ENCODE results near the gene REG1B.

The REG1B gene, protein sequence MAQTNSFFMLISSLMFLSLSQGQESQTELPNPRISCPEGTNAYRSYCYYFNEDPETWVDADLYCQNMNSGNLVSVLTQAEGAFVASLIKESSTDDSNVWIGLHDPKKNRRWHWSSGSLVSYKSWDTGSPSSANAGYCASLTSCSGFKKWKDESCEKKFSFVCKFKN

DNA sequence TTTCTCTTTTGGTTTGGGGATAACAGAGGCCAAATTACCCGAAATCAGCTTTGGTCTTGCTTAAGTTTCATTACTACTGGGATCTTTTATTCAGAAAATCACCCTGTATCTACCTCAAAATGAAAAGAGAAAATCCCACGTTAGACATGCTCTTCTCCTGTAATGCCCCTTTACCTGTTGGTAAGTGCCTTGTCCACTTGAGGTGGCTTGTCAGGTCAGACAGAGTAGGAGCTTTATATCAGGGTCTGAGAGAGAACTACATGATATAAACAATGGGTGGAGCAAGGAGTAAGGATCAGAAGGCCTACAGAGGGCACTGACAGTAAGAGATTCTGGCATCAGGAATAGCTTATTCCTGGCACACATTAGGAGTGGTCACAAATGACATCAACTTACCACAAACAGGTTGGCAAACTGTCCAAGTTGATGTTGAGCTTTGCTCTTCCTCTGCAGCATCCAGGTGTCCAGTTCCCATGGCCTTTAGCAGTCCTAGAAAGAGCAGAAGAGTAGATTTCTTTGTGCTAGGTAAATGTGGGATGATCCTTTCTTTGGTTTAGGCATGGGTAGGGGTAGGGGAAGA lies at the start of gene REG1B:
Gene REG1B, minus strand, starts transcription at position 209 of the 580 bp plus-strand sequence. CDS start 381 bp downstream, outside the sequence.
- no peak for DNase-seq

DNA sequence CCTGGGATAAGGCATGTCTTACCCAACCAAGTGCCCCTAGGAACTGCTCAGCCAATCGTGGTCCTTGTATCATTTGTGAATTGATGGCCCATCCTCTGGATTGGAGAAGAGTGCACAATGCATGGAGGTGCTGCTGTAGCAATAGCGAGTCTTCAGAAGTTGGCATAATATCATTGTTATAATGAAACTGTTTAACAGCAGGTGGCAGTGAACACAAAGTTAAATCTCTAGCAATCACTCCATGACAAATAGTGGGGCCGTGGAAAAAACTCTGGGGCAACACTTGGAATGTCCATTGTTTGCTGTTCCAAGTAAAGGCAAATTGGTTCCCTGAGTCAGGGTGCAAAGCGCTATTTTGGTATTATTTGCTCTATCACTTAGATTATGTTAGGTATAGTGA lies 43.9 kb upstream of the REG1B start:
- DNase-seq: no peak

DNA sequence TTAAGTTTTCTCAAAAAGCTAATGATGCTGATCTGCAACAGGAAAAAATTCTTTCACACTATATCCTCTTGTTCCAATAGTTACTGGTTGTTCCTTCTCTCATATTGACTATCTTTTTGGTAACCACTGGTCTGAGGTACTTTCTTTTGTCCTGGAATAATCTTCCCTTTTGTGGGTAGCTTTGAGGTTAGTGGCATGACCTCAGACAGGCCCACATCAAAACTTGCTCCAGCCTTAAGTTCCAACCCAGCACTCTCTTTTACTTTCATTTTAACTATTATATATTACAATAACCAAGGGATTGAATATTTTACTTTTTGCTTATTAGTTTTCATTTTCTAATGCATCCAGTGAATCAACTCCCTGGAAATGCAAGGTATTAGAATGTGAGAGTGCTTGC lies 42.0 kb upstream of the REG1B start:
- no peak for DNase-seq

DNA sequence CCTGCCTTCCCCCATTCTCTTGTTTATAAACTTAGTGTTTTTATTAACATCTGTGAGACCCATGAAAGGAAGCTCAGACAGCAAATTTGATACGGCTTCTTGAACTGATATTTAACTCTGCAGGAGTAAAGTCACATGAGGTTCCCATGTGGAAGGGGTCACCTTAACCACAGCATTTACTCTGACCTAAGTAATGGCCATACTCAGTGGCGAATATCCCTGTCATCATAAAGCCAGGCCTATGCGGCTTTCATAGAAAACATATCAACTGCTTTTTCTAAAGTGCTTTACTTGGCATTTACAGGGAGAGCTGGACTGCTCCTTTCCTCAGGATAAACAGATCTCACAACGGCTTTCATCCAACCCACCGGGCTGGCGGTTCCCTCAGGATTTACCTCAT lies 41.5 kb upstream of the REG1B start:
- no peak for DNase-seq

DNA sequence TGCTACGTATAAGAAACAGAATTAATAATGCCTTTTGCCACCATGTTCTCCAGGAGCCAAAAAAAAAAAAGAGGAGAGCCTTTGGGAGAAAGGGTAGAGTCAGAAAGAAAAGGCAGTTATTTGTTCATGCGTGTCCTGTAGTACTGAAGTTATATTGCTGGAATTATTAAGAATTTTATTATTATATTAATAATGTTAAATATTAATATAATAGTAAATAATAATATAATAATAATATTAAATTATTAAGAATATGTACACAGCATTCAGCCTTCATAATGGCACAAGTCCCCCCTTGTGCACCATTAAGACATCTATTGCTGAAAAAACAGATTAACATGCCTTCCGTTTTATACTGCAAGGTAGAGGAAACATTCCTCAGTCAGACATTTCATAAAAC lies 40.6 kb upstream of the REG1B start:
- DNase-seq: no peak

DNA sequence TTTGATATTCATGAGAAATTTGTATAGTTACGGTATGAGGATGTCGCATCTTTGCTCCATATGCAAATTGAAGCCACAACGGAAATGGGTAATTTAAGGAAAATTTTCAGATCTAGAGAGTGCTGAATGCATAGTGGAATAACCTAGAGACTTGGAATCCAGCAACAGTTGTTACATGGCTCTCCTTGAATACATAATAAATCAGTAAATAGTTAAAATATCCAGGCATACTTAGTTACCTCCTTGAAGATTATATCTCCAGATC lies 37.9 kb upstream of the REG1B start:
- DNase-seq: no peak

DNA sequence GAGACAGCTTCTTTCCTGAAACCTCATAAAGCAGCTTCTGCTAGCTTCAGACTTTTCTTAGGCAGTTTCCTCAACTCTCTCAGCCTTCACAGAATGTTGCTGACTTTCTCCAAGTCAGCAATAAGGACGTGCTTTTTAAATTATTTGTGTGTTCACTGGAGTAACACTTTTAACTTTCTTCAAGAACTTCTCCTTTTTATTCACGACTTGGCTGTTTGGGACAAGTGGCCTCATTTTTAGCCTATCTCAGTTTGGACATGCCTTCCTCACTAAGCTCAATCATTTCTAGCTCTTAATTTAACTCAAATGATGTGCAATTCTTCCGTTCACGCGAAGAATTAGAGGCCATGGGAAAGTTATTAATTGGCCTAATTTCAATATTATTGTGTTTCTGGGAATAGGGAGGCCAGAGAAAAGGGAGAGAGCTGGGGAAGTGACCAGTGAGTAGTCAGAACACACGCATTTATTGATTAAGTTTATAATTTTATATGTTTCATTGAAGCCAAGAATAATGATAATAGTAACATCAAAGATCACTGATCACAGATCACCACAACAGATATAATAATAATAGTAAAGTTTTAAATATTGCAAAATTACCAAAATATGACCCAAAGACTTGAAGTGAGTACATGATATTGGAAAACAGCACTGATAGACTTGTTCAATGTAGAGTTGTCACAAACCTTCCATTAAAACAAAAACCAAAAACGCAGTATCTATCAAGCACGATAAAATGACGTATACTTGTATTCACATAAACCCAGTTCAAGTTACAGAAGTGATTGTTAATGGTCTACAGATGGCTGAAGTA lies 37.3 kb upstream of the REG1B start:
- no peak for DNase-seq

DNA sequence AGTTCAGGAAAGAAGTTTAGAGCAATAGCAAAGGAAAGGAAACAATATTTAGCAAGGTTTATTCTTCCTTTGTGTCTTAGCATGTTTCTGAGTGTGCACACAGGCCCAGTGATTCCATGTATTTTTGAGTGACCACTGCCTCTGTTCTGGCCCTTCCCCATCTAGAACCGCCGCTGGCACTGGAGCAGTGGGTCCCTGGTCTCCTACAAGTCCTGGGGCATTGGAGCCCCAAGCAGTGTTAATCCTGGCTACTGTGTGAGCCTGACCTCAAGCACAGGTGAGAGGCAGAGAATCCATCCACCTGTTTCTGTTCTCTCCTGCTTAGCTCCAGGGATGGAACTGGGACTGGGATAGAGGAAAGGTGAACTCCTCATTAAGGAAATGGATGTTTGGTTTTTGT lies 34.9 kb upstream of the REG1B start:
- no peak for DNase-seq

DNA sequence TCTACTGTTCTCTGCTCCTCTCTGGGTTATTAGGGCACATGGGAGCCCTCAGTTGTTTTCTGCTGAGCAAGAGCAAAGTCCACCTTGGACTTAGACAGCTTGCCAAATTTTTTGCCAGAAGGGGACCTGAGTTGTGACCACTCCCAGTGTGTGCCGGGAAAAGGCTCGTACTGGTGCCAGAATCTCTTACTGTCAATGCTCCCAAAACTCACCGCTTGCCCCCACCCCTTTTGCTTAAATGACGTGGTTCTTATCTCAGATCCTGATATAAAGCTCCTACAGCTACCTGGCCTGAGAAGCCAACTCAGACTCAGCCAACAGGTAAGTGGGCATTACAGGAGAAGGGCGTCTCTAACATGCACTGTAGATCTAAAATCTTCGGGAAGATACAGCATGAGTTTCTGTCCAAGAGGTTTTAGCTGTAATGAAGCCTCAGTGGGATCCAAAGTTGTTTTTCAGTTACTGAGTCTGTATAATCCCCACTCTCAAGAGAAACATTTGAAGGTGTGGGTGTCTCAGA lies 32.5 kb upstream of the REG1B start, which contains the start of gene REG1A:
Gene REG1A, plus strand, starts transcription at position 295 of the 520 bp plus-strand sequence. CDS start 374 bp downstream, outside the sequence.
- no peak for DNase-seq

DNA sequence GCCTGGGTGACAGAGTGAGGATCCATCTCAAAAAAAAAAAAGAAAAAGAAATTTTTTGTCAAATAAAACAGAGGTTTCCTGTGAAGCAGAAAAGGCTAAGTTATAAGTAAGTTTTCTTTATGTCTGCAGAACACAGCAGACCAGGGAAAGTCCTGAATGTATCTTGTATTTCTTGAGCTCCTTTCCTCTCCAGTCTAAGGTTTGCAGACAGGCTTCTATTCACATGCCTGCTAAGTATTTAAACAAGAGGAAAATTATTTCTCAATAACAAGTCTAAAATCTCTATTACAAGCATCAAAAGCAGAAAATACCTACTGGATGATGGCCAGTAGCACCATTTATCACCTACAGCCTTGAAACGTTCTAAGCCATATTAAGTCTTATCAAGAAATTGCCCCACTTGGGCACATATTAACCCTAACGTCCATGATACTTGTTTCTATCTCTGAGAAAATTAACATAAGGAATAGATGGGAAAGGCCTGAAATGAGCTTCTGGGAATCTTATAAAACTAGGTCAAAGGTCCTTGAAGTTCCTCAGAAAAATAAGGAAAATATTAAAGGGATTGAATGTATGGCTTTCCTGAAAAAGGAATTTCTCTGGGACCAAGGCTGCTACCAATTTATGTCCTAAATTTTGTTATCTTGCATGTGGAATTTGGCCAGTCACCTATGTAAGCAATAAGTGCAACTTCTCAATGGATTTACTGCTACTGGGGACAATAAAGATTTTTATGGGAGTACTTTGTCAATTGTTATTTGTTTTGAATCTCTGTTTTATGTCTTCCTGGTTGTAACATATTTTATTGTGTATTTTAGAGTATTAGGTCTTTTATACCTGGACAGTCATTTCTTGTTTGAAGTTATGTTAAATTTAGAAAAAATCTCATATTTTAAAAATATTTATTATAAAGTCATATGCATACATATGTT lies 29.5 kb upstream of the REG1B start:
- no peak for DNase-seq

DNA sequence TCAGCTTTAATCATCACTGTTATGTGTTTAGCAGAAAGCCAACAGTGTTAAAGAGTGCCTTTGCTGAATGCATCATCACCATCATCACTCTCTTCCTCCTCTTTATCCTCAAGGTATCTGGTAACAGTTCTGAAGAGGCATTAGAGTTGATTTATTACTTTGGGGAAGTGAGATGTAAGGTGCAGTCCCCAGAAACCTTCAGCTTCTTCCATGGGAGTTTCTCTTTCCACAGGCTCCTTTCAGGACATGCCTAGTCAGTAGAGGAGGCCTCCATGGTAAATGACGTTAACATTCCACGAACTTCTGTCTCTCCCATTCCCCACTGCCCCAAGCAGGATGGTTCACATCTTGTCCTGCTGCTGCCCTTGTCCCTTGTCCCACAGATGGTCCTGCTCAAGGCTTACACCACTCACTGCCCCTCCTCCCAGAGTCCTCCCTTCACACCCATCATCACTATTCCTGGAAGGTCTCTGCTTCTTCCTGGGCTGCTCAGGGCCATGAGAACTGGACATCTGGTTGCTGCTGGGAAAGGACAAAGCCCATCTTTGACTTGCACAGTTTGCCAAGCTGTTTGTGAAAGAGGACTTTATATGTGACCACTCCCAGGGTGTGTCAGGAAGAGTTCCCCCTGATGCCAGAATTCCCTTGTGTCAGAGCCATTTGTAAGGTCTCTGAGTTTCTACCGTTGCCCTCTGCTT lies 27.2 kb upstream of the REG1B start:
- no peak for DNase-seq

DNA sequence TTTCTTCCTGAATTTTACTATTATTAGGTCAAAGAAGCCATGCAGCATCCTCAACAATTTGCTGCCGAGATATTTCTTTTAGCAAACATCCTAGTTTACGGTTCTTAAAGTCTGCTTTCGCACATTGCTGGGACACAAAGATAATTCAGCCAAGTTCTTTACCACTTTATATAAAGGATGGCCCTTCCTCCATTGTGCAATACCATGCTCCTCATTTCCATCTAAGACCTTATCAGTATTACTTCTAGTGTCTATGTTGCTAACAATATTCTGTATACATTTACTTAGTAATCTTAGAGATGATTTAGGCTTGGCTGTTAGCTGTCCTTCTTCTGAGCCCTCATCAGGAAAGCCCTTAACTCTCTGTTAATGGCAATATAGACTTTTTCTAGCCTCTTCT lies 24.5 kb upstream of the REG1B start:
- no peak for DNase-seq

DNA sequence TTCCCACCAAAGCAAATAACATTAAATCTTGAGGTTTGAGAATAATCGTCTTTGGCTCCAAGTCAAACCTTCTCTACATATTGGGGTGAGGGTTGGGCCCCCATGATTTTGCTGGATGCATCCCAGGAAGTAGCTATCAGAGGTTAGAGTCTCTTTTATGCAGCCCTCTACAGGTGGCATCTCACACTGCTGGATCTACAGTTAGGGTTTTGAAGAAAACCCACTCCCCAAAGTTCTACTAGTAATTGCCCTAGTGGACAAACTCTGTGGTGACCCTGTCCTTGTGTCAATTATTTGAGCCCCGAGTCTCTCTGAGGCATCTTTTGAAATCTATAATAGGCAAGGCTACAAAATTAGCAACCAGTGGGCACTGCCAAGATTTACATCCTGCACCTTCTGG lies 17.5 kb upstream of the REG1B start:
- DNase-seq: no peak

DNA sequence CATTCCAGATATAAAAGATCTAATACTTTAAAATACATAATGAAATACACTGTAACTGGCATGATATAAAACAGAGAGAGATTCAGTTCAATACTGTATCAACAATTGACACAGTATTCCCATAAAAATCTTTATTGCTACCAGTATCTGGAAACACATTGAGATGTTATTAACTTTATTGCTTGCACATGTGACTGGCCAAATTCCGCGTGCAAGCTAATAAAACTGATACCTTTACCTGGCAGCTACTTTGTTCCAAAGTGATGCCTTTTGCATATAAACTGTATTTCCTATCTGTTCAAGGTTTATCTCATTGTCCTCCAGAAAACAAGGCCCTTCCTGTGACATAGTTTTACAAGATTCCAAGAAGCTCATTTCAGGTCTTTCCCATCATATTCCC lies 15.4 kb upstream of the REG1B start:
- no peak for DNase-seq

DNA sequence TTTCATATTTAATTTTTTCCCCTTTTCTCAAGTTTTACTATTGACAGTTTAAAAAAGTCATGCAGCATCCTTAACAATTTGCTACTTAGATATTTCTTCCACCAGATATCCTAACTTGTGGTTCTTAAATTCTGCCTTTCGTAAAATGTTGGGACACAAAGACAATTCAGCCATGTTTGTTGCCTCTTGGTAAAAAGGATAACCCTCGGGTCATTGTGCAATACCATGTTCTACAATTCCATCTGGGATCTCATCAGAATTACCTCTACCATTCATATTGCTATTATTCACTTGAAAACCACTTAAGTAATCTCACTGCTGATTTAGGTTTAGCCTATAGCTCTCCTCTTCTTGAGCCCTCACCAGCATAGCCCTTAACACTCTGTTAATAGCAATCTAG lies 13.2 kb upstream of the REG1B start:
- DNase-seq: no peak

DNA sequence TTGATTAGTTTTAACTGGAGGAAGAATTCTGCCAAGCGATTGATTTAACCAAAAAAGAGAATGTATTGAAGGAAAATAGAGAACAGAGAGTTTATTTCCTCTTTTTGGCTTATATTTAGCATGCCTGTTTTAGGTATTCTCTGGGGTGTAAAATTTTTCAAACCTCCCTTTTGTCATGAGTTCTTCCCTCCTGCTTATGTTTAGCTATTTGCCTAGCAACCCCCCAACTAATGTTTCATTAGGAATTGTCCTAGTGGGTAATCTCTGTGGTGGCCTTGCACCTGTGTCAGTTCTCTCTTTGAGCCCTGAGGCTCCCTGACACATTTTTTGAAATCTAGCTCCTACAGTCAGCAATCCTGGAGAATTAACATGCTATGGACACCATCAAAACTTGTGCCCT lies 12.5 kb upstream of the REG1B start:
- DNase-seq: no peak

DNA sequence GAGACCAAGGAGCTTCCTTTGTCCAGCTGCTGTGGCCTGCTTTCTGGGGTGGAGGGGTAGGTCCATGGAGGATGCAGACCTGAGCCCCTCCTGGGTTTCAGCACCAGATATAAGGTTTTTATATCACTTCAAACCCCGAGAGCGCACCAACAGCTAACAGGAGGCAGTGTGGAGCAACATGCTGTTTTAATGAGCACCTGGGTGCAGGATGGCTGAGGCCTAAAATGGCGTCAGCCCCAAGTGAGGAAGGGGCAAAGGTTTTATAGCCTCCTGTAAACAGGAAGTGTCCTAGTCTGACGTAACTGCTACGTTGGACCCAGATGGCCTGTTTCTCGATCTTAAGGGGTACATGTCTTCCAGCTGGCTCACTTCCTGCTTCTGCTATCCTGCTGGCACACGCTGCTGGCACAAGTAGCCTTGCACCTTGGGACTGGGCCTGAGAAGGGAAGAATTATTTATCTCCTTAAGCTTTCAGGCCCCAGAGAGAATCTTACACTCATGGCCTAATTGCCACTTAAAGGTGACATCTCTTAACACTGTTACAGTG lies 11.4 kb upstream of the REG1B start:
- no peak for DNase-seq

DNA sequence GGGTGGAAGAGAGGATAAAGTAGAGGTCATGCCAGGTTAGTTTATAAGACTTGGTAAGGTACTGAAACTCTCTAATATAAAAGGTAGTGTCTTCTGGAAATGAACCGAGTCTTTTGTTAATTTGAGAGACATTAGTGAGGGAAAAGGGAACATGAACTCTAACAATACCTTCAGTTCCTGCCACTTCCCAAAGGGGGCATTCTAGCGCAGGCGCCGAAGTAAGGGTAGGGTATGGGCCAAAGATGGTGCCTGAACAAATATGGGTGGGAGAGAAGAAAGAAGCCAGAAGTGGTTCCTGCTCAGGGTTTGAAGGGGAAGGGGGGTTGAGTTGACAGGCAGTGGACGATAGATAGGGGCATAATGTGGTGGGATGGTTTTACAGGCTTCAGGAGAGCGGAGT lies 10.1 kb upstream of the REG1B start:
- no peak for DNase-seq

DNA sequence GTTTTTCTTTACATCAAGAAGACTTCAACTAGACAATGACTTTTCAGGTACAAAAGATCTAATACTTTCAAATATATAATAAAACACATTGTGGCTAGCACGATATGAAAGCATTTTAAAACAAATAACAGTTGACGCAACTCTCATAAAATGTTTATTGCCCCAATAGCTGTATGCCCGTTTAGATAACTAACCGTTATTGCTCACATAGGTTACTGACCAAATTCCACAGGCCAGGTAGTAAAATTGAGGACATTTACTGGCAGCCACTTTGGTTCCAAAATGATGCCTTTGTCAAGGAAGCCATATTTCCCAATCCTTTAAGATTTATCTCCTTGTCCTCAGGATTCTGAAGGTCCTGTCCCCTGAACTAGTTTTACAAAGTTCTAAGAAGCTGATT lies 2.9 kb upstream of the REG1B start:
- no peak for DNase-seq

DNA sequence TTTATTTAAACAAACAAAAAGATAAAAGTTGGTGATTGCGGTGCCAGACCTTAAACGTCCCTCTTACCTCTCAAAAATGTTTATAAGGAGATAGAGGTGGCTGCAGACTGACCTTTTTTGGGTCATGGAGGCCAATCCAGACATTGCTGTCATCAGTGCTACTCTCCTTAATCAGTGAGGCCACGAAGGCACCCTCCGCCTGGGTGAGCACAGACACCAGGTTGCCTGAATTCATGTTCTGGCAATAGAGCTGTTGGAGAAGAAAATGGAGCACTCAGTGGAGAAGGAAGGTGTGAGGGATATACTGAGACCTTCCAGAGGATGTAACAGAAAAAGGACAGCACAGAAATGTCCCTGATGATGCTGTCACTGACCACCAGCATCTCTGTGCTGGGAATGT lies 1.5 kb downstream of the REG1B start:
- DNase-seq: no peak

DNA sequence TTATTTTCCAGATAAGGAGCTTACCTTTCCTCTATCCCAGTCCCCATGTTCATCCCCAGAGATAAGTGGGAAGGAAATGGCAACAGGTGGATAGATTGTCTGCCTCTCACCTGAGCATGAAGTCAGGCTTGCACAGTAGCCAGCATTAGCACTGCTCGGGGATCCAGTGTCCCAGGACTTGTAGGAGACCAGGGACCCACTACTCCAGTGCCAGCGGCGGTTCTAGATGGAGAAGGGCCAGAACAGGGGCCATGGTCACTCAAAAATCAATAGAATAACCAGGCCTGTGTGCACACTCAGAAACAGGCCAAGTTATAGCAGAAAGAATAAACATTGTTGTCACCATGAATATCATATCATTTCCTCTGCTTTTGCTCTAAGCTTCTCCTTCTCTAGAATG lies 2.4 kb downstream of the REG1B start:
- no peak for DNase-seq

DNA sequence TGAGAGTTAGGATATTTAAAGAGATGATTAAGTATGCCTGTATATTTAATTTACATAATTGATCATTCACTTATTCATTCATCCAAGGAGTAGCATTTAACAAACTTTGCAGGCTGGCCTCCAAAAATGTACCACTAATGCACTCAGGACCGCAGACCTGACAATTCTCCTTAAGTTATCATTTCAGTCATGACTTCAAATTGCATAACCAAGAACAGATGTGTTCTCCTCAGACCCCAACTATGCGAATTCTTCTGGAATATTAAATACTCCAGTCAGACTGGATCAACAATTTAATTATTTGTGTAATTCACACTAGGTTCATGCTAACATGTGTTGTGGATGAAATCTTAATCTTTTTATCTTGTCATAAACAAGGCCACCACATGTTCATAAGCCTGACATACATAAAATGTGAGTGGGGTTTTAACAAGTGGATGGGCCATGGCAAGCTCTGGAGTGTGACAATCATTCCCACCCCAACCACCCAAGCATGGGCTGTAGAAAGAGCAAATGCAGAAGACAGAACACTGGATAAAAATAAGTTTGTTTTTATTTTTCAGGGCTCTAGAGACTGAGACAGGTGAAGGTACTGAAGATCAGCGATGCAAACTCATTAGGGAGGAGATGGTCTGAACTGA lies 3.2 kb downstream of the REG1B start:
- no peak for DNase-seq

All from Kasumi-1 (cell line).